WI38 (cell line): ENCODE results near the gene EVX1.

ENCODE experiments used
- H3K4me3 ChIP-seq: 2 replicates; pipeline ENCODE4 v1.5.1; 2011; ENCODE audit warnings: low read depth, mild to moderate bottlenecking, control low read depth, low read length
- CTCF ChIP-seq: IDR thresholded peaks from 2 replicates; pipeline ENCODE4 v1.5.1; 2012; ENCODE audit warnings: low read depth, mild to moderate bottlenecking, control low read depth, low read length

The EVX1 gene

GRCh38 chr7:27237735-27238334 is 4.8 kb upstream of the EVX1 start:
- no peak overlapping the region for H3K4me3 ChIP-seq
- TF ChIP-seq CTCF: no peak

- no peak overlapping the region for H3K4me3 ChIP-seq
- no peak for TF ChIP-seq CTCF
Observed at GRCh38 chr7:27238979-27239386, 3.6 kb upstream of the EVX1 start.

- H3K4me3 ChIP-seq: no peak overlapping the region
- no peak for TF ChIP-seq CTCF
Observed at GRCh38 chr7:27239387-27240014, 3.1 kb upstream of the EVX1 start.

- no peak overlapping the region for H3K4me3 ChIP-seq
- TF ChIP-seq CTCF: no peak
Observed at GRCh38 chr7:27240015-27240731, 2.4 kb upstream of the EVX1 start.

GRCh38 chr7:27241189-27242056 is 1.2 kb upstream of the EVX1 start:
- H3K4me3 ChIP-seq: no peak overlapping the region
- no peak for TF ChIP-seq CTCF

- no peak for TF ChIP-seq CTCF
- H3K4me3 ChIP-seq: no peak overlapping the region
Observed at GRCh38 chr7:27242154-27242553, 448 bp upstream of the EVX1 start.
